ENCODE data around the gene SYNPR.
"Not testable (repeated sequence)": the region's sequence is repeated elsewhere in the genome, so short reads cannot be mapped to it uniquely, and the experiment has no call there.

Gene SYNPR

GRCh38 chr3:63278171-63279004, at the start of gene SYNPR:
TSS of gene SYNPR (plus strand) at chr3:63278308.
- DNase-seq = no peak

GRCh38 chr3:63228677-63229076, 49.4 kb upstream of the SYNPR start:
- peak; percentile 17 for DNase-seq

GRCh38 chr3:63230146-63230545, 48.0 kb upstream of the SYNPR start:
- DNase-seq = no peak

- DNase-seq = no peak
Measured at GRCh38 chr3:63231643-63232042, 46.5 kb upstream of the SYNPR start.

- DNase-seq = no peak
Measured at GRCh38 chr3:63232764-63233396, 45.2 kb upstream of the SYNPR start.

GRCh38 chr3:63240381-63240902, 37.7 kb upstream of the SYNPR start:
- no peak for DNase-seq

- no peak for DNase-seq
Measured at GRCh38 chr3:63242124-63242523, 36.0 kb upstream of the SYNPR start.

GRCh38 chr3:63244486-63244885, 33.6 kb upstream of the SYNPR start:
- no peak for DNase-seq

GRCh38 chr3:63245726-63246241, 32.3 kb upstream of the SYNPR start:
- no peak for DNase-seq

- no peak for DNase-seq
Measured at GRCh38 chr3:63248015-63248414, 30.1 kb upstream of the SYNPR start.

- no peak for DNase-seq
Measured at GRCh38 chr3:63251499-63251898, 26.6 kb upstream of the SYNPR start.

- not testable (repeated sequence) for DNase-seq
Measured at GRCh38 chr3:63255819-63256218, 22.3 kb upstream of the SYNPR start.

GRCh38 chr3:63264716-63265115, 13.4 kb upstream of the SYNPR start:
- DNase-seq = no peak

- no peak for DNase-seq
Measured at GRCh38 chr3:63274359-63274758, 3.7 kb upstream of the SYNPR start.

GRCh38 chr3:63279005-63279841, 1.1 kb downstream of the SYNPR start:
- DNase-seq = no peak

GRCh38 chr3:63287610-63288009, 9.5 kb downstream of the SYNPR start:
- no peak for DNase-seq

- no peak for DNase-seq
Measured at GRCh38 chr3:63290686-63291085, 12.6 kb downstream of the SYNPR start.

GRCh38 chr3:63294332-63294731, 16.2 kb downstream of the SYNPR start:
- DNase-seq = no peak

GRCh38 chr3:63295356-63295755, 17.2 kb downstream of the SYNPR start:
- no peak for DNase-seq

GRCh38 chr3:63295806-63296205, 17.7 kb downstream of the SYNPR start:
- DNase-seq = no peak

- DNase-seq = no peak
Measured at GRCh38 chr3:63296249-63296648, 18.1 kb downstream of the SYNPR start.

- DNase-seq = no peak
Measured at GRCh38 chr3:63303238-63303637, 25.1 kb downstream of the SYNPR start.

GRCh38 chr3:63304421-63304820, 26.3 kb downstream of the SYNPR start:
- DNase-seq = no peak
